Purkinje cell (primary cell): ENCODE measurements around the gene CDKN1C. TPM values are rescaled to one million over a fixed set of nuclear protein-coding genes. Genes with fewer than 3 reads are reported as not detected.

Experiments
- polyA plus RNA-seq: library from polyadenylated mRNA; unstranded; fragments of >200 nt; fragmentation: Nextera tagmentation; gene quantifications from 2 replicates; pipeline ENCODE4 v1.2.1, GENCODE V29; 2014

CDKN1C gene
- polyA plus RNA-seq = 6.2 and 6.5 TPM in 2 replicates

DNA sequence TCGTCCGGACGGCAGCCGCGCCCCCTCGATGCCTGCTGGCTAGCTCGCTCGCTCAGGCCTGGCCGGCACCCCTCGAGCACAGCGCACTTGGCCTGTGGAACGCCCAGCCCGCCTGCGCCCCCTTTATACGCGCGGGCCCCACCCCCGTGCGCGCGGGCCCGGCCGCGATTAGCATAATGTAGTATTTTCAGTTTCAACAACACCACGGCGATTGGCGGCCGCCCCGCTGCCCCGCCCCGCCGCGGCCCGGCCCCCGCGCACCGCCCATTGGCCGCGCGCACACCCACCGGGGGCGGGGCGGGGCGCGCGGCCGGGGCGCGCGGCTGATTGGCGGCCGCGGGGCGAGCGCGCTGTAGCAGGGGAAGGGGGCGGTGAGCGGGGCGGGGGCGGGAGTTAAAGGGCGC is at the start of gene CDKN1C:
CDKN1C (minus strand) TSS at position 98 of the 404 bp plus-strand sequence. CDS start 319 bp downstream, outside the sequence.

DNA sequence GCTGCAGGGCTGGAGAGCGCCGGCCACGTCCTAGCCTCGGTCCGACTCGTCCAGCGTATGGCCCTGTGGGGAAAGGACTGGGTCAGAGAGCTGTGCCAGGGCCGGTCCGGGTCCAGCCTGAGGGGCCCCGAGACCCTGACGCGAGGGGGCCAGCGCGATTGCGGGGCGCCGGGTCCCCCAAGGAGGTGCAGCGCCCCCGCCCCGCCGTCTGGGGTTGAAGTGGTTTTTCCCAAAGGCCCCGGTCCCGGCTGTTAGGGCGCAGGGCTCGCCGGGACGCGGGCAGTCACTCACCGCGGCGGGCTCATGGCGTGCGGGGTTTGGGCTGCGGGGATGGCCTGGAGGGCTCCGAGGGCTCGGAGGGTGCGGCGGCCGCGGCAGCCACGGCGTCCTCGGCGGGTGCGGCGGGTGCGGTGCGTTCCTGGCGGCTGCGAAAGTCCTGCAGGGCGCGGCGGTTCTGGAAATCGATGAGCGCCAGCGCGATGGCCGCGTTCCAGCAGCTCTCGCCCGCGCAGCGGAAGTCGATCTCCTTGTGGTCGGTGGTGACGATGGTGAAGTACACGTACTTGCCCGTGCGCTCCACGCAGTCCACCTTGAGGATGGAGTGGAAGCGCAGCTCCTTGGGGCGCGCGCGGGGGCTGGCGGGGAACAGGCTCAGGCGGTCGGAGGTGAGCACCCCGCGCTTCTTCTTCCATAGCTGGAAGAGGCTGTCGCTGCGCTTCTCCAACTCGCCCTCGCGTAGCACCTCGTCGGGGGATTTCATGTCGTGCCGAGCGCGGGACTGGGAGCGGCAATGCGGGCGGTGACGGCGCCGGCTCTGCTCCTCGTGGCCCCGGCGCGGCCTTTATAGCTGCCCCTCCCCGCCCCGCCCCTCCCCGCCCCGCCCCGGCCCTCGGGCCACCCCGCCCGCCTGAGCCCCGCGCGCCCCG is 43.3 kb upstream of the CDKN1C start, which contains the start of gene PHLDA2:
PHLDA2 (minus strand) TSS at position 816 of the 926 bp plus-strand sequence; CDS start at position 760, 56 bp downstream.

Other genes starting within 250 kb of the CDKN1C start
- 1.3 and 1.4 TPM in 2 replicates for gene KCNQ1OT1, start 185.8 kb downstream of the CDKN1C start, polyA plus RNA-seq
- gene PHLDA2, start 43.6 kb upstream of the CDKN1C start, polyA plus RNA-seq = 1.4 TPM in 1 of 2 replicates, not detected in the other
- 180 and 254 TPM in 2 replicates for gene NAP1L4, start 106.6 kb upstream of the CDKN1C start, polyA plus RNA-seq
- 53.3 and 65.2 TPM in 2 replicates for gene CARS1, start 171.6 kb upstream of the CDKN1C start, polyA plus RNA-seq